Transverse colon (tissue), 4 donors: Measurements from ENCODE around the gene ADPRHL1. TPM values are rescaled to one million over a fixed set of nuclear protein-coding genes. Genes with fewer than 3 reads are reported as not detected.
"Not testable (repeated sequence)": the region's sequence is repeated elsewhere in the genome, so short reads cannot be mapped to it uniquely, and the experiment has no call there.

ENCODE experiments used
- DNase-seq: peaks from one replicate; pipeline ENCODE4 v3.0.0-alpha.2; 2019
- H3K27ac ChIP-seq, 4 donors: fragments of 200-600 bp; sonication (generic); 2 replicates each; pipeline ENCODE4 v1.5.1; 2016 to 2018; ENCODE audit warnings: inconsistent platforms in 4 of 4
- H3K27me3 ChIP-seq: fragments of 200-600 bp; sonication (generic); 2 replicates; pipeline ENCODE4 v1.5.1; 2017; ENCODE audit warnings: inconsistent platforms
- H3K36me3 ChIP-seq, 4 donors: fragments of 200-600 bp; sonication (generic); 2 replicates each; pipeline ENCODE4 v1.5.1; 2017 to 2019; ENCODE audit warnings: inconsistent platforms in 4 of 4
- H3K4me1 ChIP-seq, 4 donors: fragments of 200-600 bp; sonication (generic); 2 replicates each; pipeline ENCODE4 v1.5.1; 2017 to 2020; ENCODE audit warnings: inconsistent platforms in 4 of 4
- H3K4me3 ChIP-seq, 4 donors: fragments of 200-600 bp; sonication (generic); 1 replicate in 1 of 4; 2 replicates in 3 of 4; pipeline versions ENCODE4 v1.5.1 to v1.6.1; 2017 to 2019; ENCODE audit warnings: inconsistent platforms in 4 of 4
- H3K9me3 ChIP-seq, 2 donors: fragments of 200-600 bp; sonication (generic); 2 replicates each; pipeline ENCODE4 v1.5.1; 2017 to 2019; ENCODE audit warnings: inconsistent platforms in 2 of 2
- CTCF ChIP-seq, 5 experiments: fragments of 200-600 bp in 3 of 5; fragments of 450-650 bp in 2 of 5; sonication (generic) in 3 of 5; IDR thresholded peaks; 1 replicate in 2 of 5; 2 replicates in 3 of 5; pipeline ENCODE4 v1.5.1; 2016 to 2017; ENCODE audit warnings: antibody characterized with exemption in 5 of 5, inconsistent platforms in 3 of 5, mild to moderate bottlenecking in 2 of 5, moderate library complexity in 1 of 5
- EP300 ChIP-seq: sonication (generic); formaldehyde crosslinking; IDR thresholded peaks from one replicate; pipeline ENCODE4 v1.6.1; 2017; ENCODE audit warnings: antibody characterized with exemption, low read depth
- POLR2A ChIP-seq: fragments of 450-650 bp; IDR thresholded peaks from one replicate; pipeline ENCODE4 v1.6.1; 2016; ENCODE audit warnings: antibody characterized with exemption, mild to moderate bottlenecking, moderate library complexity
- POLR2AphosphoS5 ChIP-seq, 3 donors: sonication (generic); formaldehyde crosslinking; IDR thresholded peaks; one replicate each; pipeline ENCODE4 v1.6.1; 2016; ENCODE audit warnings: antibody characterized with exemption in 3 of 3
- WGBS, 2 donors: methylation state at CpG; one replicate each; pipeline ENCODE4 v1.1.5; 2018; ENCODE audit warnings: low coverage in 1 of 2; 5-methylcytosine and 5-hydroxymethylcytosine counted together
- in situ Hi-C, 4 donors: fragments of 200-750 bp; cut with MboI; loops; one replicate each; pipeline versions ENCODE4 v1.15.0 to v1.15.1; 2017; ENCODE audit warnings: low sequenced_read_pairs in 3 of 4, low pct_ligation_motif_present in 1 of 4, low pct_unique_long_range_greater_than_20kb in 1 of 4
- intact Hi-C: fragments of 100-400 bp; cut with DNase I; formaldehyde crosslinking; loops from one replicate; pipeline ENCODE4 v1.15.1; 2023; ENCODE audit warnings: low total_unique reads
- total RNA-seq, 4 donors: library from RNA; depleted of rRNA; stranded (reverse); fragments of >200 nt; gene quantifications; one replicate each; pipeline ENCODE4 v1.1.0, GENCODE V29; 2016

ADPRHL1 gene
- total RNA-seq, 4 donors from 2014 or later = 4.1 to 10.2 (median 5.9) TPM

- no peaks in the 10 kb centered on the region for H3K36me3 ChIP-seq
- intact Hi-C loops = no loop called here
- in situ Hi-C loops = loop anchor here (10.0 to 25.0 kb wide), 4 partner anchors 104 to 454 kb away; partner anchors contain the start of genes LAMP1 (in 1 of the 4) and MCF2L (in 1 of the 4)
- 60% methylated on average over 5 to 10 of the region's 10 CpGs for WGBS, 2 donors
- TF ChIP-seq POLR2AphosphoS5 (IDR thresholded peaks at IDR 0.05) (no peak), POLR2A (no peak), CTCF (IDR thresholded peaks at IDR 0.05) (no peak), EP300 (no peak)
- no peak overlapping the region for H3K27ac ChIP-seq
- peaks cover 6 to 15% (median 12%) of the 10 kb centered on the region in 4 donors for H3K4me1 ChIP-seq
- H3K27me3 ChIP-seq = no peaks in the 10 kb centered on the region
- no peak overlapping the region for H3K4me3 ChIP-seq
- DNase-seq = no peak
- peaks cover 0 to 5% of the 10 kb centered on the region in 2 donors for H3K9me3 ChIP-seq
These were observed 62.3 kb downstream of the ADPRHL1 start for GRCh38 chr13:113390874-113391497.

DNA sequence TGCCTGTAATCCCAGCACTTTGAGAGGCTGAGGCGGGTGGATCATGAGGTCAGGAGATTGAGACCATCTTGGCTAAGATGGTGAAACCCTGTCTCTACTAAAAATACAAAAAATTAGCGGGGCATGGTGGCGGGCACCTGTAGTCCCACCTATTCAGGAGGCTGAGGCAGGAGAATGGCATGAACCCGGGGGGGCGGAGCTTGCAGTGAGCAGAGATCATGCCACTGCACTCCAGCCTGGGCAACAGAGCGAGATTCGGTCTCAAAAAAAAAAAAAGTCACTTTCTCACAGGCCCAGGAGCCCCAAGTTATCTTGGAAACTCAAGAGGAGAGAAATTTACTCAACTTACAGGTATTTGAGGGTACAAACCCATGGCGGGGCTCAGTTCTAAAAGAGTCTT, 63.7 kb downstream of the ADPRHL1 start:
- H3K36me3 ChIP-seq, H3K27me3 ChIP-seq, intact Hi-C loops, DNase-seq, H3K27ac ChIP-seq, H3K4me3 ChIP-seq, H3K9me3 ChIP-seq: not testable (repeated sequence)
- WGBS, 2 donors = 88 to 96% methylated on average over 5 to 8 of the region's 8 CpGs
- H3K4me1 ChIP-seq = peaks cover 6 to 14% (median 12%) of the 10 kb centered on the region in 4 donors
- in situ Hi-C loops = loop anchor here (25.0 kb wide), 3 partner anchors 102 to 452 kb away; partner anchors contain the start of genes LAMP1 (in 1 of the 4) and MCF2L (in 1 of the 4)

DNA sequence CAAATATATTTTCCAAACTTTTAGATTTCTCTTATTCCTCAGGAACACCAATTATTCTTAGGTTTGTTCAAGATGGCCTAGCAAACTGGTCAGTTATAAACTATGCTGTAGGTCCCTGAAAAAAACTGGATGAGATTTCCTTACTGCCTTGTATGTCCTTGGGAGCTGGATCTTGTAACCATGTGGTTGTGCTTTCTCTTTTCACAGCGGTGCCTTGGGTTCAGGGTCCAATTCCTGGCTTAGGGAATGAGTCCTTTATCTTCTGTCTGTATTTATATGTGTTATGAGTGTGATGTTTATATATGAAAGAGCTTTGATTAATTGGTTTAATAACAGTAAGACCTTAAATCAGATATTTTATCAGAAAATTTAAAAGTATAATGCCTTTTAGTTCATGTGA, 65.9 kb downstream of the ADPRHL1 start:
- no peaks in the 10 kb centered on the region for H3K36me3 ChIP-seq
- H3K27me3 ChIP-seq = no peaks in the 10 kb centered on the region
- intact Hi-C loops (no loop called here), in situ Hi-C loops (loop anchor here (25.0 kb wide), 3 partner anchors 100 to 450 kb away; partner anchors contain the start of genes LAMP1 (in 1 of the 4) and MCF2L (in 1 of the 4))
- WGBS, 2 donors = 67 to 69% methylated on average over 1 of the region's 1 CpG
- no peak overlapping the region for H3K4me3 ChIP-seq
- H3K27ac ChIP-seq = no peak overlapping the region
- DNase-seq = no peak
- H3K9me3 ChIP-seq = peaks cover 0 to 5% of the 10 kb centered on the region in 2 donors
- H3K4me1 ChIP-seq = no peaks in the 10 kb centered on the region
- TF ChIP-seq POLR2AphosphoS5 (IDR thresholded peaks at IDR 0.05) (no peak), EP300 (no peak), CTCF (IDR thresholded peaks at IDR 0.05) (no peak), POLR2A (no peak)

DNA sequence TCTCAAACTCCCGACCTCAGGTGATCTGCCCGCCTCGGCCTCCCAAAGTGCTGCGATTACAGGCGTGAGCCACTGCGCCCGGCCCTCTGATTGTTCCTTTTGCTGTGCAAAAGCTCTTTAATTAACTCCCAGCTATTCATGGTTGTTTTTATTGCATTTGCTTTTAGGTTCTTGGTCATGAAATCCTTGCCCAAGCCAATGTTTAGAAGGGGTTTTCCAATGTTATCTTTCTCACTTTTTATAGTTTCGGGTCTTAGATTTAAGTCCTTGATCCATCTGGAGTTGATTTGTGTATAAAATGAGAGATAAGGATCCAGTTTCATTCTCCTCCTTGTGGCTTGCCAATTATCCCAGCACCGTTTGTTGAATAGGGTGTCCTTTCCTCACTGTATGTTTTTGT, 70.2 kb downstream of the ADPRHL1 start:
- no peak for DNase-seq
- Histone ChIP-seq H3K36me3 (no peaks in the 10 kb centered on the region), H3K9me3 (no peaks in the 10 kb centered on the region), H3K4me1 (peaks cover 0 to 10% (median 0%) of the 10 kb centered on the region in 4 donors), H3K4me3 (no peak overlapping the region), H3K27ac (no peak overlapping the region), H3K27me3 (no peaks in the 10 kb centered on the region)
- TF ChIP-seq CTCF (IDR thresholded peaks at IDR 0.05) (no peak), EP300 (no peak), POLR2AphosphoS5 (IDR thresholded peaks at IDR 0.05) (no peak), POLR2A (no peak)
- intact Hi-C loops (no loop called here), in situ Hi-C loops (loop anchor here (25.0 kb wide), 3 partner anchors 96 to 446 kb away; partner anchors contain the start of genes LAMP1 (in 1 of the 4) and MCF2L (in 1 of the 4))
- WGBS, 2 donors = 75 to 81% methylated on average over 2 to 9 of the region's 9 CpGs

GRCh38 chr13:113382542-113382941, 70.7 kb downstream of the ADPRHL1 start:
- H3K27ac ChIP-seq, intact Hi-C loops, H3K36me3 ChIP-seq, DNase-seq, H3K9me3 ChIP-seq, H3K4me3 ChIP-seq, H3K27me3 ChIP-seq: not testable (repeated sequence)
- in situ Hi-C loops = loop anchor here (25.0 kb wide), 3 partner anchors 95 to 445 kb away; partner anchors contain the start of genes LAMP1 (in 1 of the 4) and MCF2L (in 1 of the 4)
- 80 to 92% methylated on average over 2 of the region's 2 CpGs for WGBS, 2 donors
- H3K4me1 ChIP-seq = peaks cover 0 to 10% (median 0%) of the 10 kb centered on the region in 4 donors
